Spleen (tissue), 7 donors: Measurements from ENCODE around the gene FAM193A.

Source experiments
- POLR2A ChIP-seq, 3 donors: fragments of 450-650 bp; IDR thresholded peaks; one replicate each; pipeline ENCODE4 v1.5.1; 2017; ENCODE audit warnings: antibody characterized with exemption in 3 of 3, mild to moderate bottlenecking in 1 of 3
- POLR2AphosphoS5 ChIP-seq, 3 donors: sonication (generic); formaldehyde crosslinking; IDR thresholded peaks; one replicate each; pipeline ENCODE4 v1.5.1; 2017; ENCODE audit warnings: antibody characterized with exemption in 3 of 3
- TF ChIP-seq, protein P1 (sequence below), 11 experiments: fragments of 200-600 bp in 7 of 11; fragments of 450-650 bp in 4 of 11; sonication (generic) in 4 of 11; IDR thresholded peaks in 8 of 11; conservative IDR thresholded peaks in 3 of 11; 1 replicate in 7 of 11; 2 replicates in 4 of 11; pipeline versions ENCODE4 v1.4.0 to v1.8.0; 2016 to 2021; ENCODE audit warnings: antibody characterized with exemption in 11 of 11, inconsistent platforms in 4 of 11, mild to moderate bottlenecking in 1 of 11
- donor health status: DM: no; HTN: no; CAD: no; lungs with moderate emphysema.
- donor health status: DM: no; HTN: no; CAD: no.
- donor health status: DM: no; HTN: no; CAD: no.

DNA sequence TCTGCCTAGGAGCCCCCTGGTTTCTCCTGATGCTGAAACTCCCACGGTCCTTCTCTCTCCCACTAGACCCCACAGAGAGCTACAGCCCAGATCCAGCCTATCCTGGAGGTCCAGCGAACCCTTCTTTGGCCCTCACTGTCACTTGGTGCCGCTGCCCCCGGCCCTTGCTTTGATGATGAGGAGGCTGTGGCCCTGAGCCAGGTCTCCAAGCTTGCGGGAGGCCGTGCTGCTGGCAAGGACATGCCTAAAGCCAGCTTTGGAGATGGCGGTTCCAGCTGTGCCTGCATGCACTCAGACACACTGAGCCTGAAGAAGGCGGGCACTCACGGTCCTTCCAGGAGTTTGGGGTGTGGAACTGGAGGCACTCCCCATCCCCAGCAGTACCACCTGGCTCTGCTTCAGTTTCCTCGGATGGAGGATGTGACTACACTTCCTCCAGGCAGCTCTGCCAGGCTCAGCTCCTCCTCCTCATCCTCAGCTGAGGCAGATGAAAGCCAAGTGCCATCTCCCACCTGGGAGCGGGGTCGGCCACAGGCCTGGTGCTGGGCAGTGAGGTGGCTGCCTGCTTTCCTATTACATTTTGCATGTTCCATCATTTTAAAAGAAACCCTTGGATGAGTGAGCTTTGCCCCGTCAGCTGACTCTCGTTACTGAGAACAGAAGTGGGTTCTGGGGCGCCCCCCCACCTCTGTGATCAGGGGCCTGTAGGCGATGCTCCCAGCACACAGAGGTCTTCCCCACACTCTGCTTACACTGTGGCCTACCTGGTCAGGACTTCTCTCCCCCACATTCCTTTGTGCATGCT is 210.6 kb downstream of the FAM193A start:
- TF ChIP-seq, protein P1, sequence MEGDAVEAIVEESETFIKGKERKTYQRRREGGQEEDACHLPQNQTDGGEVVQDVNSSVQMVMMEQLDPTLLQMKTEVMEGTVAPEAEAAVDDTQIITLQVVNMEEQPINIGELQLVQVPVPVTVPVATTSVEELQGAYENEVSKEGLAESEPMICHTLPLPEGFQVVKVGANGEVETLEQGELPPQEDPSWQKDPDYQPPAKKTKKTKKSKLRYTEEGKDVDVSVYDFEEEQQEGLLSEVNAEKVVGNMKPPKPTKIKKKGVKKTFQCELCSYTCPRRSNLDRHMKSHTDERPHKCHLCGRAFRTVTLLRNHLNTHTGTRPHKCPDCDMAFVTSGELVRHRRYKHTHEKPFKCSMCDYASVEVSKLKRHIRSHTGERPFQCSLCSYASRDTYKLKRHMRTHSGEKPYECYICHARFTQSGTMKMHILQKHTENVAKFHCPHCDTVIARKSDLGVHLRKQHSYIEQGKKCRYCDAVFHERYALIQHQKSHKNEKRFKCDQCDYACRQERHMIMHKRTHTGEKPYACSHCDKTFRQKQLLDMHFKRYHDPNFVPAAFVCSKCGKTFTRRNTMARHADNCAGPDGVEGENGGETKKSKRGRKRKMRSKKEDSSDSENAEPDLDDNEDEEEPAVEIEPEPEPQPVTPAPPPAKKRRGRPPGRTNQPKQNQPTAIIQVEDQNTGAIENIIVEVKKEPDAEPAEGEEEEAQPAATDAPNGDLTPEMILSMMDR (IDR thresholded peaks at IDR 0.05 in 8 of 11, conservative IDR thresholded peaks at IDR 0.05 in 3 of 11) = no peak
- TF ChIP-seq POLR2A (IDR thresholded peaks at IDR 0.05) (no peak), POLR2AphosphoS5 (IDR thresholded peaks at IDR 0.05) (peak in 1 of 3 donors; percentile 31)
